GM19324 (cell line): ENCODE measurements around the gene ZNF773.

Experiments used
- ATAC-seq: cut with Tn5 transposase; IDR thresholded peaks from one replicate; pipeline ENCODE4 v1.9.1; 2021; ENCODE audit warnings: mild to moderate bottlenecking, moderate library complexity; ENCODE audit not compliant: unreplicated experiment, low FRiP score

Gene ZNF773

GRCh38 chr19:57557659-57558058 lies 57.9 kb downstream of the ZNF773 start:
- no peak for ATAC-seq
